Measurements from ENCODE around the gene SLC33A1.
A peak's percentile ranks its signal among the peaks of the same experiment; 100 is the strongest.
"Not testable (repeated sequence)": the region's sequence is repeated elsewhere in the genome, so short reads cannot be mapped to it uniquely, and the experiment has no call there.

The SLC33A1 gene

DNA sequence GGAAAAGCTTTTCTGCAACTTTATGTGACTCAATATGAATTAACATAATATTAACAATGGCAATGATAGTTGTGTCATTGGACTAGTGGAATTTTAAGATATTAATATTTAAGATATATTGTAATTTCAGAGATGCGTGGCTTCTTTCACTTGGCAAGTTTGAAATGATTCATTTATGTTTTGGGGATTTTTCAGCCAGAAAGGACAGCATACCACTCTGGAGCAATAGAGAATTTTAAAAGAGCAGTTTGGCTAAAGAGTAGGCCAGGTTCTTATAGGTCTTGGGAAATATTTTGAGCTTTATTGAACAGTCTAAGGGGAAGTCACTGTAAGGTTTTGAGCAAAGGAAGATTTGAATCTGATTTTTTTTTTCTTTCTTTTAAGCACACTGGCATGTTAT lies 32.7 kb upstream of the SLC33A1 start:
- H3K4me3 ChIP-seq (ENCODE audit: low read length), result no peak overlapping the region
- DNase-seq (ENCODE audit: low read depth), result no peak
- no peak for TF ChIP-seq CTCF (IDR thresholded peaks at IDR 0.05; ENCODE audit: insufficient read depth, low read depth, low read length, missing control alignments)

GRCh38 chr3:155886348-155886747 lies 32.1 kb upstream of the SLC33A1 start:
- DNase-seq (ENCODE audit: low read depth); H3K4me3 ChIP-seq (ENCODE audit: low read length): not testable (repeated sequence)

DNA sequence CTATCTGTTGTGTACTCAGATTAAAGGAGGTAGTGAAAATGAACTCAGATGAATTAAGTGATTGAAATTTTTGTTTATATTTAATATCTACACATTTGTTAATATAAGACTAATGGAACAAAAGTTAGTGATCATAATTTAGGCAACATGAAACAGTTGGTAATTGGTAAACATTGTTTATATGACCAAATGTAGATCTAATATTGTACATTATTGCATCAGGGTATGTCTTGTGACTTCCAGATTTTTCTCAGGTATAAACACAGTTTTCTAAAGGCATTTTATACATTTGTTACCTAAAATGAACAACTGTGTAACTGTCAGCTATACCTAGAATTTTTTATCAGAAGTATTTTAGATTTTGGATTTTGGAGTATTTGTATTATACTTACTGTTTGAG lies 31.1 kb upstream of the SLC33A1 start:
- no peak for DNase-seq (ENCODE audit: low read depth)
- no peak overlapping the region for H3K4me3 ChIP-seq (ENCODE audit: low read length)
- no peak for TF ChIP-seq CTCF (IDR thresholded peaks at IDR 0.05; ENCODE audit: insufficient read depth, low read depth, low read length, missing control alignments)

DNA sequence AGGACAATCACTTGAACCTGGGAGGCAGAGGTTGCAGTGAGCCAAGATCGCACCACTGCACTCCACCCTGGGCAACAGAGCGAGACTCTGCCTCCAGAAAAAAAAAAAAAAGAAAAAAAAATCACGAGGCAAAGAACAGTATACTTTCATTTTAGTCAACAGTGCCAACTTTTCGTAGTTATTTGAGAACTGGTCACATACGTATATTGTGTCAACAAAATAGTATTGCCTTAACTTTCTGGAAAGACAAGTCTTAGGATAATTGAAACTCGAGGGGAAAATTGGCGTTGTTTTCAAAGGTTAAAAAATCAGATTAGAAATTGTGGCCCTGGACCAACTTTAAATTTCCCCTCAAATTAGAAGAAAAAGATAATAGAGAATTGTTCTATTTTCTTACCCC lies 30.1 kb upstream of the SLC33A1 start:
- DNase-seq (ENCODE audit: low read depth), result no peak

DNA sequence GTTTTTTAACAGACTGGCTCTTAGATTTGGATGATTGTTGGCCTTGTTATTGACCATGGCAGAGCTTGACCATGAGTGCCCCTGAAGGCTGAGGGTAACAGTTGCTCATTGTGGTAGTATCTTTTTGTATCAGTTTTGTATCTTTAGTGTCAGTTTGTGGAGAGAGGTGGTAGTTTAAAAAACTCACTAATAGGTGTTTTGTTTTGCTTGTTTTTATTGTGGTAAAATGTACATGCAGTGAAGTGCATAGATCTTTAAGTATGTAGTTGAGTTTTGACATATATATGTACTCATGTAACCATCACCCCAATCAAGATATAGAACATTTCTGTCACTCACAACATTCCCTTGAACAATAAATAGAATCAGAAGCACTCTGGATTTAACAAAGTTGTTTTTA lies 26.1 kb upstream of the SLC33A1 start:
- no peak for TF ChIP-seq CTCF (IDR thresholded peaks at IDR 0.05; ENCODE audit: insufficient read depth, low read depth, low read length, missing control alignments)
- no peak overlapping the region for H3K4me3 ChIP-seq (ENCODE audit: low read length)

More for the DNA sequence above, 30.1 kb upstream of the SLC33A1 start:
- TF ChIP-seq CTCF (IDR thresholded peaks at IDR 0.05; ENCODE audit: insufficient read depth, low read depth, low read length, missing control alignments), result no peak
- no peak overlapping the region for H3K4me3 ChIP-seq (ENCODE audit: low read length)

DNA sequence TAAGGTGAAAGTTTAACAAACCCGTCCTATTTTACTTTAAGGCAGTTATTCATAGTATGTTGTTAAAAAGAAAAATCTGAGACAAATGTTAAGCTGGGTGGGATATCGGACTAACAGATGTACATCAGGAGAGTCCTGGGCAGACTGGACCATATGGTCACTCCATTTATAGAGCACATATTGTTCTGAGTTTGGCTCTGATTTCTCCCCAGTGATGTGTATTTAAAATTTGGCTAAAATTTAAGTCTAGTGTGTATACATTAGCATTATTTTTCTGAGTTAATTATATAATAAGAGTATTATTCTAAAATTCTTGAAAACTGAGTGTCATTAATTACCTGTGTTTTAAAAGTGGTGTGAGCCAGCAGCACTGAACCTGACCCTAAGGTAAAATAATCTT lies 22.3 kb upstream of the SLC33A1 start:
- no peak overlapping the region for H3K4me3 ChIP-seq (ENCODE audit: low read length)
- DNase-seq (ENCODE audit: low read depth), result no peak
- TF ChIP-seq CTCF (IDR thresholded peaks at IDR 0.05; ENCODE audit: insufficient read depth, low read depth, low read length, missing control alignments), result no peak

More for the DNA sequence above, 26.1 kb upstream of the SLC33A1 start:
- DNase-seq (ENCODE audit: low read depth), result no peak

DNA sequence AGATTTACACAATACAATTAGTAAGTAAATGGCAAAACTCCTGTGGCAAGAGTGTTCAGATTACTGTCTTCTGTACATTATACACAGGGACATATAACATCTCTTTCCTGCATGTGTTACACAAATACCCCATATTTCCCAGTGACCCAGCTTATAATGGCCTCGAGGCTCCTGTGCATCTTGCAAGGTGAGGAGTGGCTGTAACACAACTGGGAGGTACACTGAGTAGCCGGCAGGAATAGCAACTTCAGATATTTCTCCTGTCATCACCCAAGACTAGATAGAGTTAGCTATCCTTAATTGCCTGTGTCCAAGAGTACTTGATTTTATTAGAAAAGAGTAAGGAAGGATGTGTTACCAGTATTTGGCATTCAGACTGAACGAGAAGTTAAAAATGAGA lies 21.8 kb upstream of the SLC33A1 start:
- no peak overlapping the region for H3K4me3 ChIP-seq (ENCODE audit: low read length)
- peak; percentile 29 for DNase-seq (ENCODE audit: low read depth)
- no peak for TF ChIP-seq CTCF (IDR thresholded peaks at IDR 0.05; ENCODE audit: insufficient read depth, low read depth, low read length, missing control alignments)

Measured in epithelial cell of esophagus (primary cell).